GM10266 (cell line): ENCODE data around the gene FNDC7.
A peak's percentile ranks its signal among the peaks of the same experiment; 100 is the strongest.
"Not testable (repeated sequence)": the region's sequence is repeated elsewhere in the genome, so short reads cannot be mapped to it uniquely, and the experiment has no call there.

Source experiments
- DNase-seq: peaks from one replicate; pipeline ENCODE4 v3.0.0; 2012; ENCODE audit errors: extremely low spot score
- TF ChIP-seq, protein P1 (sequence below): IDR thresholded peaks from 2 replicates; pipeline ENCODE4 v1.5.1; 2012; ENCODE audit warnings: mild to moderate bottlenecking, low read depth; ENCODE audit not compliant: control insufficient read depth, insufficient read depth; ENCODE audit errors: missing control alignments

The FNDC7 gene

GRCh38 chr1:108699375-108700332 lies 13.1 kb upstream of the FNDC7 start:
- DNase-seq = no peak
- TF ChIP-seq, protein P1, sequence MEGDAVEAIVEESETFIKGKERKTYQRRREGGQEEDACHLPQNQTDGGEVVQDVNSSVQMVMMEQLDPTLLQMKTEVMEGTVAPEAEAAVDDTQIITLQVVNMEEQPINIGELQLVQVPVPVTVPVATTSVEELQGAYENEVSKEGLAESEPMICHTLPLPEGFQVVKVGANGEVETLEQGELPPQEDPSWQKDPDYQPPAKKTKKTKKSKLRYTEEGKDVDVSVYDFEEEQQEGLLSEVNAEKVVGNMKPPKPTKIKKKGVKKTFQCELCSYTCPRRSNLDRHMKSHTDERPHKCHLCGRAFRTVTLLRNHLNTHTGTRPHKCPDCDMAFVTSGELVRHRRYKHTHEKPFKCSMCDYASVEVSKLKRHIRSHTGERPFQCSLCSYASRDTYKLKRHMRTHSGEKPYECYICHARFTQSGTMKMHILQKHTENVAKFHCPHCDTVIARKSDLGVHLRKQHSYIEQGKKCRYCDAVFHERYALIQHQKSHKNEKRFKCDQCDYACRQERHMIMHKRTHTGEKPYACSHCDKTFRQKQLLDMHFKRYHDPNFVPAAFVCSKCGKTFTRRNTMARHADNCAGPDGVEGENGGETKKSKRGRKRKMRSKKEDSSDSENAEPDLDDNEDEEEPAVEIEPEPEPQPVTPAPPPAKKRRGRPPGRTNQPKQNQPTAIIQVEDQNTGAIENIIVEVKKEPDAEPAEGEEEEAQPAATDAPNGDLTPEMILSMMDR = no peak

GRCh38 chr1:108701176-108701849 lies 11.4 kb upstream of the FNDC7 start:
- TF ChIP-seq, protein P1 = no peak
- no peak for DNase-seq

DNA sequence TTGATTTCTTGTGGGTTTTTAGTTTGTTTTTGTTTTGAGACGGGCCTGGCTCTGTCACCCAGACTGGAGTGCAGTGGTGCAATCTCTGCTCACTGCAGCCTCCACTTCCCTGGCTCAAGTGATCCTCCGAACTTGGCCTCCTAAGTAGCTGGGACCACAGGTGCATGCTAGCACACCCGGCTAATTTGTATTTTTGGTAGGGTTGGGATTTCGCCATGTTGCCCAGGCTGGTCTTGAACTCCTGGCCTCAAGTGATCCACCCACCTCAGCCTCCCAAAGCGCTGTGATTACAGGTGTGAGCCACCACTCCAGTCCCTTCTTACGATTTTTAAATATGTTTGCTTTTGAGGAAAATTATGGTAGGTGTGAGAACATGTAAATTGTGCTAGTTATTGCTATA lies 10.6 kb upstream of the FNDC7 start:
- DNase-seq = not testable (repeated sequence)

- TF ChIP-seq, protein P1 = no peak
- DNase-seq = no peak
Measured at GRCh38 chr1:108703939-108704338, 8.8 kb upstream of the FNDC7 start.

GRCh38 chr1:108704496-108704895 lies 8.2 kb upstream of the FNDC7 start:
- TF ChIP-seq, protein P1 = no peak
- DNase-seq = no peak

DNA sequence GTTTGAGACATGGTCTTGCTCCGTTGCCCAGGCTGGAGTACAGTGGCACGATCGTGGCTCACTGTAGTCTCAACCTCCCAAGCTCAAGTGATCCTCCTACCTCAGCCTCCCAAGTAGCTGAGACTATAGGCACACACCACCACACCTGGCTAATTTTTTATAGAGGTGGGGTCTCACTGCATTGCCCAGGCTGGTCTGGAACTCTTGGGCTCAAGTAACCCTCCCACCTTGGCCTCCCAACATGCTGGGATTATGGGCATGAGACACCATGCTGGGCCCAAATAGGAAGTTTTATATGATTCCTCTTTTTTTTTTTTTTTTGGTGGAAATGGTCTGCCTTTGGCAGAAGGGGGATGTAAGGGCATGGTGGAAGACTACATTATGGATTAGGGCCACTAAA lies 6.1 kb upstream of the FNDC7 start:
- DNase-seq = no peak
- TF ChIP-seq, protein P1 = no peak

DNA sequence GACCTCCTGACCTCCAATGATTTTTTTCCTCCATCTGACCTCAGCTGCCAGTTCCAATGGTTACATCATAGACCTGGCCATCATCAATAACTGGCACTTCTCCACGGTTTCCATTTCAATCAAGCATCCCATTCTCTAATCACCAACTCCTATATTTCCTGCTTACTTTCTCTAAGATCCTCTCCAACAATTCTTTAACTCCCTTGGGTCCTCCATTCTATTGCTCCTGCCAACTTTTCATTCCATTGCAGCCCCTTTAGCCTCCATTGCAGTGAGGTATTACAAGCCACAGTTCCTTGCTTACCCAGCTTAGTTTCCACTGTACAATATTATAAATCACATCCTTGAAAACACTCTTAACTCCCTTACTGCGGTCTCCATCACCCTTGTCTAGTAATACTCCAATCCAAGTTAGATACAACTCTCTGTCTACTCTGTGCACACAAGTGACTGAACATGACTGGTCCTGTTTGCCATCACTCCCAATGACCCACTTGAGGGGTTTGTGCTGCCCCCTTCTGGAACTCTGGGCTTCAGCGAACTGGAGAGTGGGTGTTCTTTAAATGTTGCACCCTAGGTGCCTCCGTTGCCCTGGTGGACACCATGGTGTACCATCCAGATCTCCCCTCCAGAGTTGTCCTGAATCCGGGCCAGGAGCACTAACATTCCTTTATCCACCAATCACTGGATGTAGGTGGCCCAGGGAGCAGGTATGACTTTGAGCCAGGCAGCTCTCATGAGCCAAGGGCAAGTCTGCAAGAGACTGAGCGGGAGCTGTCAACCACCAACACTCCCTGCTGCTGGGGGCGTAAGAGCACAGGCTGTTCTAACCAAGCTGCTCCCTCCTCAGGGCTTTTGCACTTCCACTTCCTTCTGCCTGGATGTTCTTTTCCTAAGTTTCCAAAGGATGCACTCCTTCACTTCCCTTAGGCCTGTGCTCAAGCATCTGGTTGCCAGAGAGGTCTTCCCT lies 3.7 kb upstream of the FNDC7 start:
- TF ChIP-seq, protein P1 = peak; percentile 32
- peak; percentile 8 for DNase-seq
